ENCODE measurements around the gene PLGLB1.
"Not testable (repeated sequence)": the region's sequence is repeated elsewhere in the genome, so short reads cannot be mapped to it uniquely, and the experiment has no call there.

DNA sequence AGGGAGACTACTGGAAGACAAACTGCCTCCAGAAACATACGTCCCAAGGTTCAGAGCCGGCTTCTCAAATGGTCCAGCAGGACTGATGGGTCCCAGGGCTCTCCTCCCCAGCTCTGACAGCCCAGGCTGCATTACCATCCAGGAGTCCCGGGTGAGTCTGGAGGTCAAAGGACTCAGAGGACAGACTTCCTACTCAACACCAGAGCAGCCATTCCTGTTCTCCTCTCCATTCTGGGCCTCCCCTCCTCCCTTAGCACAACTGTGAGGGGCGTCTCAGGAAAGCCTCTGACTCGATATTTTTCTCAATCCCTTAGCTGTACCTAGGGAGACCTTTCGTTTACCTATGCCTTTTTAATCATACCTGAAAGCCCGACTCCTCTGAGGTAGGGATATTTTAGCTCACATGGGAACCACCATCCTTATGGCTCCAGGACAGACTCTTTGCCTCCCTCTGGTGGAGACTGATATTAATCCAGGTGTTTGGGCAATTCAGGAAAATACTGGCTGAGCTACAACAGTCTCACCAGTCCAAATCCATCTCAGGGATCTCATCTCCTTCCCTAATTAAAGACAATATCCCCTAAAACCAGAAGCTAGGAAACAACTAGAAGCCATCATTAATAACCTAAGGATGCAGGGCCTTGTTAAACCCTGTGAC is 19.8 kb upstream of the PLGLB1 start:
- TF ChIP-seq, protein P1, sequence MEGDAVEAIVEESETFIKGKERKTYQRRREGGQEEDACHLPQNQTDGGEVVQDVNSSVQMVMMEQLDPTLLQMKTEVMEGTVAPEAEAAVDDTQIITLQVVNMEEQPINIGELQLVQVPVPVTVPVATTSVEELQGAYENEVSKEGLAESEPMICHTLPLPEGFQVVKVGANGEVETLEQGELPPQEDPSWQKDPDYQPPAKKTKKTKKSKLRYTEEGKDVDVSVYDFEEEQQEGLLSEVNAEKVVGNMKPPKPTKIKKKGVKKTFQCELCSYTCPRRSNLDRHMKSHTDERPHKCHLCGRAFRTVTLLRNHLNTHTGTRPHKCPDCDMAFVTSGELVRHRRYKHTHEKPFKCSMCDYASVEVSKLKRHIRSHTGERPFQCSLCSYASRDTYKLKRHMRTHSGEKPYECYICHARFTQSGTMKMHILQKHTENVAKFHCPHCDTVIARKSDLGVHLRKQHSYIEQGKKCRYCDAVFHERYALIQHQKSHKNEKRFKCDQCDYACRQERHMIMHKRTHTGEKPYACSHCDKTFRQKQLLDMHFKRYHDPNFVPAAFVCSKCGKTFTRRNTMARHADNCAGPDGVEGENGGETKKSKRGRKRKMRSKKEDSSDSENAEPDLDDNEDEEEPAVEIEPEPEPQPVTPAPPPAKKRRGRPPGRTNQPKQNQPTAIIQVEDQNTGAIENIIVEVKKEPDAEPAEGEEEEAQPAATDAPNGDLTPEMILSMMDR (IDR thresholded peaks at IDR 0.05) = not testable (repeated sequence)
- not testable (repeated sequence) for TF ChIP-seq ZFX (IDR thresholded peaks at IDR 0.05; ENCODE audit: borderline replicate concordance)

Measured in 22Rv1 (cell line).